GM10266 (cell line): Measurements from ENCODE around the gene APPL2.
"Not testable (repeated sequence)": the region's sequence is repeated elsewhere in the genome, so short reads cannot be mapped to it uniquely, and the experiment has no call there.

Experiments used
- DNase-seq: peaks from one replicate; pipeline ENCODE4 v3.0.0; 2012; ENCODE audit errors: extremely low spot score
- CTCF ChIP-seq: IDR thresholded peaks from 2 replicates; pipeline ENCODE4 v1.5.1; 2012; ENCODE audit warnings: mild to moderate bottlenecking, low read depth; ENCODE audit not compliant: control insufficient read depth, insufficient read depth; ENCODE audit errors: missing control alignments

Gene APPL2

DNA sequence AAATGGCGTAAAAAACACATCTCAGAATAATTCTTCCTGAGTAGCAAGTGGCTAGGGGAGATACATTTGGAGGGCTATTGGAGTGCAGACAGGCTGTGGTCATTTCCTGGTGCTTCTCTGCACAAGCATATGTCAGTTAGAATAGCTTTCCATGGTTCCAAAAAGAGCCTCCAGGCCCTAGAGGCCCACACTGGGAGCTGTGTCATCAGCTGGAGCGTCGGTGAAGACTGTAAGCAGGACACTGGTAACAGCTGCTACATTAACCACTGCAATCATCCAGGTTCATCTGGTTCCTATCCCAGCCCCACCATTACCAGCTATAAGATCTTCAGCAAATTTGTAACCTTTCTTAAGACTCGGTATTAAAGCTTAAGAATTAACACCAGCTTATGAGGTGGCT lies 31.7 kb upstream of the APPL2 start:
- no peak for TF ChIP-seq CTCF
- DNase-seq: no peak

DNA sequence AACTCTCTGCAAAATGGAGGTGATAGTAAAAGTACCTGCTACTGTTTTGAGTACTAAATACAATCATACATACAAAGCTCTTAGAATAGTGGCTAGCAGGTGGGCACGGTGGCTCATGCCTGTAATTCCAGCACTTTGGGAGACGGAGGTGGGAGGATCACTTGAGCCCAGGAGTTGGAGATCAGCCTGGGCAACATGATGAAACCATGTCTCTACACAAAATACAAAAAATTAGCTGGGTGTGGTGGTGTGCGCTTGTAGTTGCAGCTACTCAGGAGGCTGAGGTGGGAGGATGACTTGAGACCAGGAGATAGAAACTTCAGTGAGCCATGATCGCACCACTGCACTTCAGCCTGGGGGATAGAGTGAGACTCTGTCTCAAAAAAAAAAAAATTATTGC lies 28.8 kb upstream of the APPL2 start:
- no peak for DNase-seq
- TF ChIP-seq CTCF: no peak

GRCh38 chr12:105262461-105263184 lies 26.6 kb upstream of the APPL2 start:
- DNase-seq: no peak
- no peak for TF ChIP-seq CTCF

DNA sequence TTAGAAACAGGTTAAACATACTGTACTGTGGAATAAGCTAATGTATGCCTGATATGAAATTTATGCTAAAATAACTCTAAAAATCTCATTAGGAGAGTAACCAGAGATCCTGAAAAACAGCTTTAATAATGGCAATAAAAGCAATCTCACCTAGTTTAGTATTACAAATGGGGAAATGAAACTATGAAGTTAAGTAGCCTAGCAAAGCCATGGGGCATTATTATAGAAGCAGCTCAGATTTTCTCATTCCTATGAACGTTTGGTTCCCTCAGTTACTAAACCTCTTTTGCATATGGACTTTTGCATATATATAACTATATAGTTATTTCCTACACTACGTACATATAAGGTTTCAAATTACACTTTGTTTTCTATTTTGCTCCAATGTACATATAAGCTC lies 25.0 kb upstream of the APPL2 start:
- no peak for DNase-seq
- no peak for TF ChIP-seq CTCF

- no peak for TF ChIP-seq CTCF
- DNase-seq: no peak
Measured at GRCh38 chr12:105259226-105259625, 23.3 kb upstream of the APPL2 start.

GRCh38 chr12:105257321-105257728 lies 21.4 kb upstream of the APPL2 start:
- DNase-seq: no peak
- no peak for TF ChIP-seq CTCF

DNA sequence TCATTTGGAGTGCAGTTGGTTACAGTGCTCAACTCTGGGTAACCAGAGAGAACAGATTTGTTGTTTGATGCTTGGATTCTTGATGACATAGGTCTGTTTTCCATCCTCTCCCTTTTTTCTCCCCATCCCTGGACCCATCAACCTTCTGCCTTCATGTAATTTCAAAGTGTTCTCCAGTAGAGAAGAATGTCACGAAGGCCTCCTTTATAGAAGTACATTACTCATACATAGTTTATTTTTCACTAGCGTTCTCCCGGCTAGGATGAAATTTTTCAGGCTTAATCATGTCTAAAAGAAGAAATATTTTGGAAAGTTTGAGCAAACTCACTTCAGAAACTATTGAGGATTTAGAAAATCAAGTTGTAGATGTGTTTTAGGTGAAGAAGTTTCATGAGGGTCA lies 20.9 kb upstream of the APPL2 start:
- TF ChIP-seq CTCF: no peak
- DNase-seq: no peak

- DNase-seq: not testable (repeated sequence)
Measured at GRCh38 chr12:105256431-105256830, 20.5 kb upstream of the APPL2 start.
